PC-3 (cell line): ENCODE results near the gene GJB5. TPM values are rescaled to one million over a fixed set of nuclear protein-coding genes. Genes with fewer than 3 reads are reported as not detected.
A peak's percentile ranks its signal among the peaks of the same experiment; 100 is the strongest.

ENCODE experiments used
- ATAC-seq: fragments of 200-7000 bp; cut with Tn5 transposase; 2 replicates; pipeline ENCODE4 v1.9.1; 2020; ENCODE audit warnings: mild to moderate bottlenecking, moderate library complexity
- BruUV-seq: library from RNA; stranded (reverse); fragments of 400-500 nt; replicated peaks from 2 replicates; lab custom pipeline; 2021; lab: Mats Ljungman, UMichigan
- CTCF ChIA-PET: fragments of 300-600 bp; sonication (Branson Sonifier 250); formaldehyde crosslinking; loops from one replicate; lab custom pipeline; 2022; ENCODE audit warnings: antibody characterized with exemption; lab: Charles Lee
- POLR2A ChIA-PET: fragments of 300-600 bp; sonication (Branson Sonifier 250); formaldehyde crosslinking; loops from one replicate; lab custom pipeline; 2022; ENCODE audit warnings: antibody characterized with exemption; ENCODE audit not compliant: unreplicated experiment; lab: Charles Lee
- DNase-seq: peaks from one replicate; pipeline ENCODE4 v3.0.0-alpha.2; 2015
- H2AFZ ChIP-seq: fragments of 300-600 bp; sonication (generic); 2 replicates; pipeline ENCODE4 v1.6.0; 2016; ENCODE audit warnings: antibody characterized with exemption, low read length
- H3F3A ChIP-seq: fragments of 300-600 bp; sonication (generic); one replicate; pipeline ENCODE4 v1.6.0; 2017; ENCODE audit warnings: antibody characterized with exemption, low read length, control low read depth, mild to moderate bottlenecking; ENCODE audit not compliant: unreplicated experiment
- H3K27ac ChIP-seq: fragments of 300-600 bp; sonication (generic); 2 replicates; pipeline ENCODE4 v1.5.1; 2016; ENCODE audit warnings: mild to moderate bottlenecking, low read length
- H3K27me3 ChIP-seq: fragments of 300-600 bp; sonication (generic); 2 replicates; pipeline ENCODE4 v1.6.1; 2016; ENCODE audit warnings: low read length, mixed read lengths
- H3K36me3 ChIP-seq: fragments of 300-600 bp; sonication (generic); 2 replicates; pipeline ENCODE4 v1.6.1; 2016; ENCODE audit warnings: low read depth, mixed run types, low read length, mixed read lengths
- H3K4me1 ChIP-seq: fragments of 300-600 bp; sonication (generic); 2 replicates; pipeline ENCODE4 v1.5.1; 2016; ENCODE audit warnings: low read length; ENCODE audit not compliant: insufficient read depth
- H3K4me2 ChIP-seq: fragments of 300-600 bp; sonication (generic); 2 replicates; pipeline ENCODE4 v1.6.0; 2016; ENCODE audit warnings: low read length
- H3K4me3 ChIP-seq: fragments of 300-600 bp; sonication (generic); 2 replicates; pipeline ENCODE4 v1.5.1; 2016; ENCODE audit warnings: mild to moderate bottlenecking, low read length, mixed read lengths
- H3K79me2 ChIP-seq: fragments of 300-600 bp; sonication (generic); 2 replicates; pipeline ENCODE4 v1.6.1; 2017; ENCODE audit warnings: low read length, mixed read lengths
- H3K9ac ChIP-seq: fragments of 300-600 bp; sonication (generic); 2 replicates; pipeline ENCODE4 v1.6.0; 2016; ENCODE audit warnings: mild to moderate bottlenecking, low read length
- H3K9me2 ChIP-seq: fragments of 300-600 bp; sonication (generic); replicated peaks from 2 replicates; pipeline ENCODE4 v1.6.1; 2016; ENCODE audit warnings: mixed run types, low read length, mixed read lengths
- H3K9me3 ChIP-seq: fragments of 300-600 bp; sonication (generic); 2 replicates; pipeline ENCODE4 v1.6.1; 2016; ENCODE audit warnings: low read length, mixed read lengths
- H4K20me1 ChIP-seq: fragments of 300-600 bp; sonication (generic); 2 replicates; pipeline ENCODE4 v1.6.1; 2016; ENCODE audit warnings: low read length, mixed read lengths
- CTCF ChIP-seq: fragments of 300-600 bp; sonication (generic); conservative IDR thresholded peaks from 2 replicates; pipeline ENCODE4 v1.5.1; 2017; ENCODE audit warnings: antibody characterized with exemption, low read depth, mild to moderate bottlenecking, low read length
- EZH2 ChIP-seq: fragments of 300-600 bp; sonication (generic); IDR thresholded peaks from one replicate; pipeline ENCODE4 v1.6.1; 2017; ENCODE audit warnings: antibody characterized with exemption, mild to moderate bottlenecking, low read length; ENCODE audit not compliant: unreplicated experiment
- EZH2phosphoT487 ChIP-seq: fragments of 300-600 bp; sonication (generic); IDR thresholded peaks from 2 replicates; pipeline ENCODE4 v1.6.1; 2018; ENCODE audit warnings: mild to moderate bottlenecking, antibody characterized with exemption, low read length, borderline replicate concordance
- intact Hi-C: fragments of 100-400 bp; cut with micrococcal nuclease; formaldehyde crosslinking; loops from 2 replicates; pipeline ENCODE4 v1.9.0; 2023
- total RNA-seq: library from RNA; depleted of rRNA; stranded (reverse); fragments of >200 nt; gene quantifications from 2 replicates; pipeline ENCODE4 v1.2.3, GENCODE V29; 2014

Gene GJB5
- total RNA-seq, 1 experiment from 2014 or later, result 7.2 TPM

DNA sequence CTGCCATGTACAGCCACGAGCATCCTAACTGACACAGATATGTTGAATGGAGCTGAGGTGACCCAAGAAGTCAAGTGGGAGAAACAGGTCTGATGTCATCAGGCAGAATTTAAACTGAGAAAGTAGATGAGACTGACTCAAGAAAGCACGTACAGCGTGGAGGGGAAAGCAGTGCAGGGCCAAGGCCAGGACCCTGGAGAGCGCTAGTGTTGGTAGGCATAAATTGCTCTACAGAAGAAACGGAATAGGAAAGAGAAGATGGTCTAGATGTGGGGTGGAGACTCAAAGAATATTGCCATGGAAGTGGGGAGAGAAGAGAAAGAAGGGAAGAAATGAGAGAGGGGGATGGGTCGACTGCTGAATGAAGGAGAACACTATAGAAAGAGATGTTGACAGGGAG lies 45.3 kb upstream of the GJB5 start:
- ChIA-PET CTCF (no interaction called here), POLR2A (no interaction called here)
- Histone ChIP-seq H3K4me2 (no peak overlapping the region), H3F3A (no peaks in the 10 kb centered on the region), H3K4me3 (no peak overlapping the region), H3K79me2 (no peaks in the 10 kb centered on the region), H3K27ac (no peak overlapping the region), H2AFZ (no peak overlapping the region), H3K4me1 (no peaks in the 10 kb centered on the region), H4K20me1 (no peaks in the 10 kb centered on the region), H3K27me3 (peaks cover 40% of the 10 kb centered on the region), H3K36me3 (no peaks in the 10 kb centered on the region), H3K9ac (no peak overlapping the region), H3K9me3 (no peaks in the 10 kb centered on the region), H3K9me2 (no peaks in the 10 kb centered on the region)
- ATAC-seq, result no peak
- TF ChIP-seq EZH2phosphoT487, result no peak
- TF ChIP-seq EZH2, result no peak
- no peak for TF ChIP-seq CTCF
- DNase-seq, result peak; percentile 23
- BruUV-seq, result no TSS peak
- intact Hi-C loops, result no loop called here

GRCh38 chr1:34710812-34711211 lies 44.0 kb upstream of the GJB5 start:
- BruUV-seq, result no TSS peak
- ChIA-PET CTCF (no interaction called here), POLR2A (no interaction called here)
- H3K9me3 ChIP-seq, result no peaks in the 10 kb centered on the region
- no peaks in the 10 kb centered on the region for H3F3A ChIP-seq
- no peaks in the 10 kb centered on the region for H3K79me2 ChIP-seq
- TF ChIP-seq CTCF (no peak), EZH2phosphoT487 (no peak), EZH2 (no peak)
- no peak overlapping the region for H3K4me3 ChIP-seq
- no peak overlapping the region for H3K27ac ChIP-seq
- DNase-seq (no peak), ATAC-seq (no peak)
- peaks cover 32% of the 10 kb centered on the region for H3K27me3 ChIP-seq
- intact Hi-C loops, result no loop called here
- no peak overlapping the region for H3K4me2 ChIP-seq
- no peaks in the 10 kb centered on the region for H3K4me1 ChIP-seq
- no peaks in the 10 kb centered on the region for H3K36me3 ChIP-seq
- no peaks in the 10 kb centered on the region for H3K9me2 ChIP-seq
- no peak overlapping the region for H2AFZ ChIP-seq
- H4K20me1 ChIP-seq, result no peaks in the 10 kb centered on the region
- no peak overlapping the region for H3K9ac ChIP-seq

GRCh38 chr1:34711485-34711884 lies 43.4 kb upstream of the GJB5 start:
- BruUV-seq, result no TSS peak
- Histone ChIP-seq H3K4me2 (no peak overlapping the region), H3K9me3 (no peaks in the 10 kb centered on the region), H3K27ac (no peak overlapping the region), H3K9ac (no peak overlapping the region), H3K79me2 (no peaks in the 10 kb centered on the region), H3F3A (no peaks in the 10 kb centered on the region), H3K4me1 (no peaks in the 10 kb centered on the region), H3K9me2 (no peaks in the 10 kb centered on the region), H4K20me1 (no peaks in the 10 kb centered on the region), H3K27me3 (peaks cover 25% of the 10 kb centered on the region; the same call in 1 of the 2 replicates), H2AFZ (no peak overlapping the region), H3K4me3 (no peak overlapping the region), H3K36me3 (no peaks in the 10 kb centered on the region)
- intact Hi-C loops, result no loop called here
- CTCF ChIA-PET, result no interaction called here
- DNase-seq (peak; percentile 9), ATAC-seq (no peak)
- POLR2A ChIA-PET, result no interaction called here
- no peak for TF ChIP-seq CTCF
- no peak for TF ChIP-seq EZH2
- no peak for TF ChIP-seq EZH2phosphoT487
